Activated T-cell treated with anti-CD3 and anti-CD28 coated beads, Interleukin-2, amount 50 U/mL, for 4 hours (primary cell): ENCODE data around the gene RNF149. TPM values are rescaled to one million over a fixed set of nuclear protein-coding genes. Genes with fewer than 3 reads are reported as not detected.

Experiments
- ATAC-seq, 2 donors: fragments of 200-7000 bp; cut with Tn5 transposase; one replicate each; pipeline ENCODE4 v1.10.0; 2021
- DNase-seq: peaks from one replicate; pipeline ENCODE4 v3.0.0-alpha.2; 2020
- H3K27me3 Mint-ChIP-seq: one replicate; pipeline ENCODE4 v1.8.0; 2021; ENCODE audit warnings: low read depth, mixed read lengths
- H3K36me3 Mint-ChIP-seq: one replicate; pipeline ENCODE4 v1.8.0; 2022; ENCODE audit warnings: mixed read lengths; ENCODE audit not compliant: insufficient read depth
- H3K4me1 Mint-ChIP-seq: one replicate; pipeline ENCODE4 v1.8.0; 2021; ENCODE audit warnings: low read depth, mixed read lengths
- H3K4me3 Mint-ChIP-seq: one replicate; pipeline ENCODE4 v1.8.0; 2021; ENCODE audit warnings: mild to moderate bottlenecking, moderate library complexity, mixed read lengths
- H3K9me3 Mint-ChIP-seq: one replicate; pipeline ENCODE4 v1.8.0; 2021; ENCODE audit warnings: mixed read lengths
- total RNA-seq, 3 donors: library from RNA; stranded (reverse); gene quantifications; one replicate each; pipeline ENCODE4 v1.2.1, GENCODE V29; 2021

Gene RNF149
- total RNA-seq, 3 donors from 2014 or later, result 27.3 to 33.3 (median 27.3) TPM

GRCh38 chr2:101231937-101232730, 76.4 kb downstream of the RNF149 start:
- DNase-seq (no peak), ATAC-seq (no peak)
- no peak overlapping the region for H3K4me3 Mint-ChIP-seq
- no peaks in the 10 kb centered on the region for H3K27me3 Mint-ChIP-seq
- H3K36me3 Mint-ChIP-seq, result peaks cover 4% of the 10 kb centered on the region
- H3K4me1 Mint-ChIP-seq, result no peaks in the 10 kb centered on the region
- no peaks in the 10 kb centered on the region for H3K9me3 Mint-ChIP-seq

- no peak for ATAC-seq
Observed at GRCh38 chr2:101231240-101231639, 77.3 kb downstream of the RNF149 start.

GRCh38 chr2:101230541-101231001, 77.9 kb downstream of the RNF149 start:
- no peaks in the 10 kb centered on the region for H3K4me1 Mint-ChIP-seq
- no peaks in the 10 kb centered on the region for H3K27me3 Mint-ChIP-seq
- no peak overlapping the region for H3K4me3 Mint-ChIP-seq
- H3K9me3 Mint-ChIP-seq, result no peaks in the 10 kb centered on the region
- DNase-seq, result no peak
- no peak for ATAC-seq
- H3K36me3 Mint-ChIP-seq, result peaks cover 4% of the 10 kb centered on the region

More at GRCh38 chr2:101231240-101231639, 77.3 kb downstream of the RNF149 start:
- no peak overlapping the region for H3K4me3 Mint-ChIP-seq
- no peaks in the 10 kb centered on the region for H3K4me1 Mint-ChIP-seq
- peaks cover 4% of the 10 kb centered on the region for H3K36me3 Mint-ChIP-seq
- no peak for DNase-seq
- no peaks in the 10 kb centered on the region for H3K27me3 Mint-ChIP-seq
- H3K9me3 Mint-ChIP-seq, result no peaks in the 10 kb centered on the region

Other genes starting within 250 kb of the RNF149 start
- gene TBC1D8, start 157.3 kb downstream of the RNF149 start, total RNA-seq, result 1 to 10 TPM in 1 of 3 donors, under 1 TPM in 2; 0.58 to 1.1 (median 0.68) TPM
- 10 to 100 TPM; 59.9 to 64.4 (median 61.2) TPM for gene CNOT11, start 55.8 kb downstream of the RNF149 start, total RNA-seq
- not detected for gene CREG2, start 78.8 kb upstream of the RNF149 start, total RNA-seq
- gene RFX8, start 166.4 kb upstream of the RNF149 start, total RNA-seq, result not detected